BJ (cell line): ENCODE data around the gene CDK17. TPM values are rescaled to one million over a fixed set of nuclear protein-coding genes. Genes with fewer than 3 reads are reported as not detected.
A peak's percentile ranks its signal among the peaks of the same experiment; 100 is the strongest.

Experiments
- CTCF ChIA-PET: fragments of 350-600 bp; formaldehyde crosslinking; extraction: SDS; loops from one replicate; lab custom pipeline; 2021; ENCODE audit warnings: antibody characterized with exemption, inconsistent platforms; lab: Yijun Ruan, JAX
- POLR2A ChIA-PET: fragments of 300-600 bp; sonication (Branson Sonifier 250); formaldehyde crosslinking; extraction: SDS; loops from one replicate; lab custom pipeline; 2021; ENCODE audit warnings: antibody characterized with exemption; lab: Charles Lee
- DNase-seq: peaks from one replicate; pipeline ENCODE4 v3.0.0-alpha.2; 2011; ENCODE audit warnings: low read depth
- H3K27me3 ChIP-seq: 2 replicates; pipeline ENCODE4 v1.6.0; 2011; ENCODE audit warnings: low read length; ENCODE audit not compliant: control insufficient read depth, insufficient read depth
- H3K36me3 ChIP-seq: 2 replicates; pipeline ENCODE4 v1.5.1; 2011; ENCODE audit warnings: low read length; ENCODE audit not compliant: control insufficient read depth, insufficient read depth
- H3K4me3 ChIP-seq: 2 replicates; pipeline ENCODE4 v1.5.1; 2011; ENCODE audit warnings: low read depth, mild to moderate bottlenecking, control low read depth, low read length
- CTCF ChIP-seq: IDR thresholded peaks from 2 replicates; pipeline ENCODE4 v1.5.1; 2011; ENCODE audit warnings: low read depth, mild to moderate bottlenecking, control low read depth, inconsistent platforms, low read length, moderate library complexity; ENCODE audit not compliant: insufficient read depth
- polyA plus RNA-seq: library from polyadenylated mRNA; depleted of rRNA; stranded (reverse); fragments of >200 nt; gene quantifications from 2 replicates; pipeline ENCODE4 v1.2.3, GENCODE V29; 2011

Gene CDK17
- polyA plus RNA-seq, 1 experiment = 14.8 TPM

DNA sequence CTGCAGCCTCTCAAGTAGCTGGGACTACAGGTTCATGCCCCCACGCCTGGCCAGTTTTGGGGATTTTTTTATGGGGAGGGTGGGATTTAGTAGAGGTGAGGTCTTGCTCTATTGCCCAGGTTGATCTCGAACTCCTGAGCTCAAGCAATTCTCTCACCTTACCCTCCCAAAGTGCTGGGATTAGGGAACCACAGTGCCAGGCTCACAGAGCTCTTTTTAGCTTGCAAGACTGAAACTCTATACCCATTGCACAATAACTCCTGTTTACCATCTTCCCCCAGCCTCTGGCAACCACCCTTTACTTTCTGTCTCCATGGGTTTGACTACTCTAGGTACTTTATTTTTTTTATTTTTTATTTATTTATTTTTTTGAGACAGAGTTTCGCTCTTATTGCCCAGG lies 25.7 kb upstream of the CDK17 start:
- DNase-seq = no peak
- Histone ChIP-seq H3K36me3 (no peaks in the 10 kb centered on the region), H3K4me3 (no peak overlapping the region), H3K27me3 (no peaks in the 10 kb centered on the region)
- CTCF ChIA-PET = interaction anchor here (0.6 to 1.2 kb wide), 3 partner anchors 33 to 90 kb away, joined by 3 to 5 read pairs (median 3); partner anchors contain the start of gene CFAP54
- POLR2A ChIA-PET = no interaction called here
- no peak for TF ChIP-seq CTCF

DNA sequence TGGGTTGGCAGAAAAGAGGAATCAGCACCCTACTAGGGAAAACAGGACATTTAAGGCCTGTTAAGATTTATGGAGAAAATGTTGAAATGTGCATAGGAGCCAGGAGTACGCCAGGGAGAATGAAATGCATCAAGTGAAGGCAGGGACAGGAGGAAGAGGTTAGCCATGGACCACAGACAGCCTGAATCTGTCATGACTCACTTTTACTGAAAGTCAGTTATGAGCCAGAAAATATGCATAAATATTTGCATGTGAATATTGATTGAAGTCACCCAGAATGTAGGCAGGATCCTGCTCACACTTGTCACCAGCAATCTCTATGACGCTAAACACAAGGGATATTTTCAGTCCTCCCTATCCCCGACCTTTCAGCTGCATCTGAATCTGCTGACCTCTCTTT lies 25.1 kb upstream of the CDK17 start:
- CTCF ChIA-PET = interaction anchor here (1.2 kb wide), 1 partner anchor 64 kb away, joined by 5 read pairs; the partner anchor contains the start of gene CFAP54
- Histone ChIP-seq H3K27me3 (no peaks in the 10 kb centered on the region), H3K36me3 (no peaks in the 10 kb centered on the region), H3K4me3 (no peak overlapping the region)
- DNase-seq = peak; percentile 91
- TF ChIP-seq CTCF = no peak
- POLR2A ChIA-PET = no interaction called here

DNA sequence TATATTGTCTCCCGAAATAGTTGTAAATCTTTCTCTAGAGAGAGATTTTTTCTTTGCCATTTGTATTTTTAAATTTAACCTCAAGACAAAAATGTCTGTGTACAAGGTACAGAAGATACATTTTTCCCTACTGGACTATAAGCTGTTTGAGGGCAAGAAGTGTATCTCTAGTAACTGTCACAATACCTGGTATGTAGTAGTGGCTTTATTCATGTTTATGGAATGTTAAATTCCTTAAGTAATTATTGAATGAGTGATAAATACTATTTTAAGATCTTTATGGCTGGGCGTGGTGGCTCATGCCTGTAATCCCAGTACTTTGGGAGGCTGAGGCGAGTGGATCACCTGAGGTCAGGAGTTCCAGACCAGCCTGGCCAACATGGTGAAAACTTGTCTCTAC lies 24.4 kb upstream of the CDK17 start:
- Histone ChIP-seq H3K4me3 (no peak overlapping the region), H3K36me3 (no peaks in the 10 kb centered on the region), H3K27me3 (no peaks in the 10 kb centered on the region)
- DNase-seq = no peak
- CTCF ChIA-PET = interaction anchor here (0.7 to 1.1 kb wide), 3 partner anchors 25 to 167 kb away, joined by 3 to 4 read pairs (median 3); partner anchors contain the start of gene CDK17
- POLR2A ChIA-PET = no interaction called here
- no peak for TF ChIP-seq CTCF

DNA sequence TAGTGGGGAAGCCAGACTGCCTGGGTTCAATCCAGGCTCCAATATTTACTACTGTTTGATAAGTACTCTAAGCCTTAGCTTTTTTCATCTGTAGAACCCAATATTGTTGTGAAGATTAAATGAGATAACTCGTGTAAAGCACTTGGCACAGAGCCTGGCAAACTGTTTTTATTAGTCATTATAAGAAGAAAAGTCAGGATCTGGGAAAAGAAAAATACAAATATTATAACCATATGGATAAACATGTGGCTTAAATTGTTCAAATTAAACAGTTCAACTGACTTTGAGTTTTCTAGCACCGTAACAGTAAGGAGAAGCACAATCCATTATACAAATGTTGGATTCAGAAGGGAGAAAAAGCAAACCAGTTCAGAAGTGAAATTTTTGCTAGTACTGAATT lies 22.0 kb upstream of the CDK17 start:
- no peak for TF ChIP-seq CTCF
- H3K27me3 ChIP-seq = no peaks in the 10 kb centered on the region
- CTCF ChIA-PET = interaction anchor here (1.0 to 1.3 kb wide), 2 partner anchors 21 to 68 kb away, joined by 5 to 6 read pairs; partner anchors contain the start of gene CFAP54
- no peak overlapping the region for H3K4me3 ChIP-seq
- no peaks in the 10 kb centered on the region for H3K36me3 ChIP-seq
- no peak for DNase-seq
- POLR2A ChIA-PET = no interaction called here

DNA sequence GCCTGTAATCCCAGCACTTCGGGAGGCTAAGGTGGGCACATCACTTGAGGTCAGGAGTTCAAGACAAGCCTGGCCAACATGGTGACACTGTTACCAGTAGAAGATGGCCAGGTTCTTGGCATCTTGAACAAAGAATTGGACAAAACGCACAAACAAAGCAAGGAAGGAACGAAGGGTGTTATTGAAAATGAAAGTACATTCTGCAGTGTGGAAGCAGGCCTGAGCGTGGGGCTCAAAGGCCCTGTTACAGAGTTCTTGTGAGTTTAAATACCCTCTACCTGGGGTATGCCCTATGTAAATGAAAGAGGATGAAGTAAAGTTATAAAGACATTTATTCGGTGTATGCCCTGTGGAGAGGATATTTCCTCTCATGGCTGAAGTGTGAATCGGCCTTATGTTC lies 20.8 kb upstream of the CDK17 start:
- no peak for DNase-seq
- Histone ChIP-seq H3K36me3 (no peaks in the 10 kb centered on the region), H3K27me3 (no peaks in the 10 kb centered on the region), H3K4me3 (no peak overlapping the region)
- TF ChIP-seq CTCF = no peak
- CTCF ChIA-PET = interaction anchor here (1.1 kb wide), 1 partner anchor 134 kb away, joined by 3 read pairs; no protein-coding TSS in a partner anchor
- POLR2A ChIA-PET = no interaction called here
